Activated CD4-positive, alpha-beta T cell treated with anti-CD3 and anti-CD28 coated beads, Interleukin-2, amount 50 U/mL, for 16 hours (primary cell): ENCODE measurements around the gene PDP2.
"Not testable (repeated sequence)": the region's sequence is repeated elsewhere in the genome, so short reads cannot be mapped to it uniquely, and the experiment has no call there.

ENCODE experiments used
- DNase-seq: peaks from one replicate; pipeline ENCODE4 v3.0.0-alpha.2; 2020

PDP2 gene

DNA sequence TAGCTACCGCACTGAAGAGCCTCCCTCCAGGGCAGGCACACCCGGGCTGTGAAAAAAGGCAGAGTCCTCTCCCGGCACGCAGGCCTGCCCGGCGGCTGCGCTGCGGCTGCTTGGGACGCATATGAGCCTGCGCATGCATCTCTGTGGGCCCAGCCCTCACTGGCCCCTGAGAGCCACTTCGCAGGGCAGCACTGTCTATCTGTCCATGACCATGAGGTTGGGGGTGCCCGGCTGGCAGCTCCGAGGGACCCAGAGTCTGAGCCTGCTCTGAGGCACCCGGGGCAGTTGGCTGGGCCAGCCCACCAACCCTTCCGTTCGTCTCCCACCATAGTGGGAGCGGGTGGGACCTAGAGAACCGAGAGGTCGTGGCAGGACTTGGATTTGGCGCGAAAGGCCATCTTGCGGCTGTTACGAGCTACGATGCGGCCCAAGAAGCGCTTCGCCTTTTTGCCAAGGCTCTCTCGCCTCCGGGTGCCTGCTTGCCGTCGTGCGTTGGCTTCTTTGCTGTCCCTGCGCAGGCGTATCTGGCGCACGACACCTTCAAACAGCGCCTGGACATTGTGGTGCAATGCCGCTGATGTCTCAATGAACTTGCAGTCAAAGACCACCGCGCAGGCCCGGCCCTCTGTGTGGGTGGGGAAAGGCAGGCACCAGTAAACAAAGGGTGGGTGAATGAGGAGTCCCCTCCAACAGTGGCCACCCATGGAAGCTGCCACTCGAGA, 41.6 kb downstream of the PDP2 start:
- no peak for DNase-seq

- DNase-seq, result no peak
These were observed 43.0 kb downstream of the PDP2 start for GRCh38 chr16:66923247-66923731.

DNA sequence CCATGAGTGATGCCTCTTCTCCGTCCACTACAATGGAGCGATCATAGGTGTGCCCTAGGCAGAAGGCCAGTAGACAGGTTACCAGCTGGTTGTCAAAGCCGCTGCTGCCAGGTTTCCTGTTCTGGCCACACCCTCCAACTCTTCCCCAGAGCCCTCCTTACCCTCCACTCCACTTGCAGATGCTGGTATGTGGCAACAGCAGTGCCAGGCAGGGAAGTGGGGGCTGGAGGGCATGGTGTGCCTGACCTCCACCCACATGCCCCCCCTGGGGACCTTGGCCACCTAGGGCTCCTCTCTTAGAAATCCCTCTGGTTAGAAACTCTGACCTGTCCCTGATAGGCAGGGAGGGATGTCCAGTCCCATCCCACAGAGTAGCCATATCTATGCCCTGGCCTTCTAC, 43.6 kb downstream of the PDP2 start:
- no peak for DNase-seq

DNA sequence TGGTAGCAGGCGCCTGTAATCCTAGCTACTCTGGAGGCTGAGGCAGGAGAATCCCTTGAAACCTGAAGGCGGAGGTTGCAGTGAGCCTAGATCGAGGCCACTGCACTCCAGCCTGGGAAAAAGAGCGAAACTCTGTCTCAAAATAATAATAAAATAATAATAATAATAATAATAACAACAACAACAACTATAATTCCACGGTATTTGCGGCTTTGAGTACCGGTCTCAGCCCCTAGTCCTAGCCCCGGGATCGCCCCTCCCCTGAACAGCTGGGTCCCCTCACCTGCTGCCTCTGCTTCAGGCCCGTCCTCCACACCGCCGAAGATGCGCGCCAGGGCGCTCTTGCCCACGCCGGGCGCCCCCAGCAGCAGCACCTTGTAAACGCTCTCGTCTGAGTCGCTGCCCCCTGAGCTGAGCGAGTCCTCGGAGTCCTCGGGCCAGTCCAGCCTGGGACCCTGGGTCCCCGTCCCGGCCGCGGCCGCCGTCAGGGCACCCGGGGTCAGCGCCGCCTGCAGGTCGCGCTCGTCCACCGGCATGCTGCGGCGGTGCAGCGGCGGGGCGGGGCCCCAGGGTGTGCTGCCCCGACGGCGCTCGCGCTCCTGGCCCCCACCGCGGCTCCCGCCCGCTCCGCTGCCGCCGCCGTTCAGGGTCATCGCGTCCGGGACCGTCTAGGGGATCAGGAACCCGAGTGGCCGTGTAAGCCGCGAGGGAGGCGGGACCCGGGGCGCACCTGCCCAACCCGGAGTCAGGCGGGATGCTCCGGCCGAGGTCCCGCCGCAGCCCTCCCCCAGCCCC, 44.4 kb downstream of the PDP2 start:
- peak; percentile 30 for DNase-seq

GRCh38 chr16:66925322-66925840, 45.1 kb downstream of the PDP2 start, which contains the start of gene RRAD:
Gene RRAD, minus strand, starts transcription at chr16:66925535. Its CDS starts 356 bp downstream, at chr16:66925179.
- DNase-seq, result no peak

DNA sequence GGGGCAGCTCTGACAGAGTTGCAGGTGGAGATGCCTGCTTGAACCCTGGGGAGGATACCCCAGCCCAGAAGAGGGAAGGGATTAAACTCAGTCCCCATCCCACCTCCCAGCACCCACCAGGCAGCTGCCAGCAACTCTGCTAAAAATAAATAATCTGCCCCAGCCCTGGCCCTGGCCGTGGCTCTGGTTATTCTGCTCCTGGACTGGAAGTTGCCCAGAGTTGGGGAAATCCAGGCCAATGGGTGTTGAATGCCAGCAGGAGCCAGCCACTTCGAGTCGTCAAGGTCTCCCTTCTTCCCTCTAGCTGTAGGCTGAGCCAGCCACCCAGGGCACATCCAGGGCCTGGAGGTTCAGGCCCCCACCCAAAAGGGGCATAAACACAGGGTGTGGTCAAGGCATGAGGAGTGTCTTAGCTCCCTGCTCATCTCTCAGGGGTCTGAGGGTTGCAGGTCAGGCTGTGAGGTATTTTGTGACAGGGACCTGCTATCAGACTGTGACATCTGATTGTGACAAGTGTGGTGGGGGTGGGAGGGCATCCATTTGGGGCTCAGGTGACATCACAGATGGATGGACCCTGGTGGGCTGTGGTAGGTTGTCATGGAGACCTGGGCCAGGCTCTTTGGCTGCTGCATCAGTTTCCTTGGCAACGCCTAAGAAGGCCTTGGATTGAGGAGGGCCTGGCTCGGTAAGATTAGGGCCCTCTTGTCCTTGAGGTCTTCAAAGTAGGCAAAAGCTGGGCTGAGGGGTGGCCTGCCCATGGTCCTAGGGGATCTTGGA, 46.0 kb downstream of the PDP2 start:
- DNase-seq, result no peak

- DNase-seq, result no peak
These were observed 46.7 kb downstream of the PDP2 start for GRCh38 chr16:66926961-66927436.

GRCh38 chr16:66927918-66928649, 47.8 kb downstream of the PDP2 start:
- DNase-seq, result no peak

DNA sequence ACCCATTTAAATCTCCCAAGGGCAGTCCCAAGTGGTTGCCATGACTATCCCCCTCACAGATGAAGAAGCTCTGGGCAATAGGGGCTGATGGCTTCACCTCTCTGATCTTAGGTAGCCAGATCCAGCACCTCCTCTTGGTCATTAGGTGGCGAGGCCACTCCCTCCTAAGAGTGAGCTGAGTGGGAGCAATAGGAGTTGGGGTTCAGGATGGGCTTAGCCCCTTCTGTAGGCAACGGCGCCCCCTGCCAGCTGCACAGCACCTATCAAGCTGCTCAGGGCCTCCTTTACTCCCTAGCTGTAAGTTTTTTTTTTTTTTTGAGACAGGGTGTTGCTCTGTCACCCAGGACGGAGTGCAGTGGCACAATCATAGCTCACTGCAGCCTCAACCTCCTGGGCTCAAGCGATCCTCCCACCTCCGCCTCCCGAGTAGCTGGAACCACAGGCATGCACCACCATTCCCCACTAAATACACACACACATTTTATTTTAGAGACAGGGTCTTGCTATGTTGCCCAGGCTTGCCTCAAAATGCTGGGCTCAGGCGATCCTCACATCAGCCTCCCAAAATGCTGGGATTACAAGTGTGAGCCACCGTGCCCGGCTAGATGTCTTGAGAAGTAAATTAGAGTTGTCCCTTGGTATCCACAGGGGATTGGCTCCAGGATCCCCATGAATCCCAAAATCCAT, 48.5 kb downstream of the PDP2 start:
- DNase-seq, result peak; percentile 54

GRCh38 chr16:66930189-66930588, 49.9 kb downstream of the PDP2 start:
- no peak for DNase-seq

GRCh38 chr16:66931665-66932064, 51.4 kb downstream of the PDP2 start:
- no peak for DNase-seq

- DNase-seq, result no peak
These were observed 51.8 kb downstream of the PDP2 start for GRCh38 chr16:66932076-66932475.

- peak; percentile 44 for DNase-seq
These were observed 53.4 kb downstream of the PDP2 start for GRCh38 chr16:66933776-66934137.

GRCh38 chr16:66934138-66934838, 54.0 kb downstream of the PDP2 start, which contains the start of gene CIAO2B:
Gene CIAO2B, minus strand, starts transcription at chr16:66934402. Its CDS starts 38 bp downstream, at chr16:66934364.
- peak; percentile 90 for DNase-seq

- DNase-seq, result not testable (repeated sequence)
These were observed 54.6 kb downstream of the PDP2 start for GRCh38 chr16:66934839-66935313.

DNA sequence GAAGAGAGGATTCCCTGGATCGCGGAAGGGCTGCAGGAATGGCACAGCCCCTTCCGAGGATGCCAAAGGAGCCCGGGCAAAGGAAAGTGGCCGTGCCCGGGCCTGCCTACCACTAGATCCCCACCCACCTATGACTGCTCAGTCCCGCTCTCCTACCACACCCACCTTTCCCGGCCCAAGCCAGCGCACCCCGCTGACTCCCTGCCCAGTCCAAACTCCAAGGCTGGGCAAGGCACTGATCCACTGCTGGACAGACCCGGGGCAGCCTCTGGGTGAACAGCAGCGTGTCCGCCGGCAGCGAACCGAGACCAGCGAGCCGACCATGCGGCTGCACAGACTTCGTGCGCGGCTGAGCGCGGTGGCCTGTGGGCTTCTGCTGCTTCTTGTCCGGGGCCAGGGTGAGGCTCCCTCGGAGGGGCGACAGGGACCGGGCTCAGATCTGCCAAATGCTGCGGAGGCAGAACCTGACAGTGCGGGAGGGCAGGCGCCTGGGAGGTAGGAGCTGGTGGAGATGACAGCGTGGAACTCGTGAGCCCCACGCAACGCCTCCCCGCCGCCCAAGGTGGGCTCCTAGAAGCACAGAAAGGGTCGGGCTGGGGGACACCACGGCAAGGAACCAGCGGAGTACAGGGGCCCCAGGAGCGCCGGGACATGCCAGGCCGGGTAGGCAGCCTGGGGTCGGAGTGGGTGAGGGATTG, 55.1 kb downstream of the PDP2 start, which contains the start of gene CES2:
Gene CES2 (plus strand): TSS at position 203 of the 698 bp plus-strand sequence. CDS start 120 bp downstream, at position 323.
- DNase-seq, result no peak

DNA sequence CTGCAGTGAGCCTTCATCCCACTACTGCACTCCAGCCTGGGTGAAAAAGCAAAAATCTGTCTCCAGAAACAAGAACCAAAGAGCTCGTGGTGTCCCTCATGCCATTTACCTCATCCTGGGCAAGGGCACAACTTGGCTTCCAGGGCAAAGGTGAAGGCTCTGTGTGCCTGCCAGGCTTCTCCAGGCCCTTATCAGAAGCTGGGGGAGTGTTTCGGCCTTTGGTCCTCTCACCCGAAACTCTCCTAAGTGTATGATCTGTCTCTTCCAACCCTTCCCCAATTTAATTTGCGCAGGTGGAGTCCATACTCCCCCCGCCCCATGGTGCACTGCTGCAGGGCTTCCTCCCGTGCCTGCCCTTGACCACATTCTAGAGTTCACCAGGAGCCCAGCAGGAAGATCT, 56.1 kb downstream of the PDP2 start:
- DNase-seq, result no peak

DNA sequence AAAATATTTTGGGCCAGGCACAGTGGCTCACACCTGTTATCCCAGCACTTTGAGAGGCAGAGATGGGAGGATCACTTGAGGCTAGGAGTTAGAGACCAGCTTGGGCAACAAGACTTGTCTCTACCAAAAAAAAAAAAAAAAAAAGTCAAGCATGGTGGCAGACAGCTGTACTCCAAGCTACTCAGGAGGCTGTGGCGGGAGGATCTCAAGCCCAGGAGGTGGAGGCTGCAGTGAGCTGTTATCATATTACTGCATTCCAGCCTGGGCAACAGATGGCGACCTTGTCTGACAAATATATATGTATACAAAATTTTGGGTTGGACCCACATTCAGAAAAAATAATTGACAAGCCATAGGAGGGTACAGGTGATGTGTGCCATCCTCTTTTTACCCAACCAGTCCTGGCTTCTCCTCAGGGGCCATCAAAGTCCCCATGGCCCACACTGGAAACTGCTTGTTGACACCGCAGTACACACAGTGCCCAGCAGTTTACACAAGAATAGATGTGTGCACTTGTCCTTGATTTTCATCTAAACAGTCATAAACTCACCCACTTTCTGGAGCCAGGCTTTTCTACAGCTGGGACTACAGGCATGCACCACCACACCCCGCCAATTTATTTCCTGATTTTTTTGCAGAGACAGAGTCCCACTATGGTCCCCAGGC, 56.7 kb downstream of the PDP2 start:
- no peak for DNase-seq

- DNase-seq, result no peak
These were observed 57.5 kb downstream of the PDP2 start for GRCh38 chr16:66937725-66938337.
